ENCODE data around the gene FER1L5.
"Not testable (repeated sequence)": the region's sequence is repeated elsewhere in the genome, so short reads cannot be mapped to it uniquely, and the experiment has no call there.

The FER1L5 gene

DNA sequence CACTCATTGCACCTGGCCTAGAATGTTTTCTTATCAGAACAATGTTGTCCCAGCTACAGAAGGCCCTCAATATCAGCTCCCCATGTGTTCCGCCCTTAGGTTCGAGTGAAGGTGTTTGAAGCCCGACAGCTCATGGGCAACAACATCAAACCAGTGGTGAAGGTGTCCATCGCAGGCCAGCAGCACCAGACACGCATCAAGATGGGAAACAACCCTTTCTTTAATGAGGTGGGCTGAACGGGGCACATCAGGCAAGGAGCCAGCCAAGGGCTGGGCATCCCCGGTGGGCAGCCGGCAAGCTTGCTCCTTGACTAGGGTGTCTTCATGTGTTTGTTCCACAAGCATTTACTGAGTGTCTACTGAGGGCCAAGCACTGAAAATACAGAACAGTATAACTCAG, 9.2 kb downstream of the FER1L5 start:
- no peaks in the 10 kb centered on the region for H4K20me1 ChIP-seq (ENCODE audit: control insufficient read depth, insufficient read depth, low read depth, low read length)
- no peak overlapping the region for H3K4me2 ChIP-seq (ENCODE audit: low read length)
- peaks cover 7% of the 10 kb centered on the region for H3K4me1 ChIP-seq (ENCODE audit: control insufficient read depth, low read length)
- H3K27ac ChIP-seq (ENCODE audit: low read depth, low read length) = no peak overlapping the region
- no peaks in the 10 kb centered on the region for H3K9me2 ChIP-seq (replicated peaks; ENCODE audit: control insufficient read depth, low read length)
- H3K36me3 ChIP-seq (ENCODE audit: control insufficient read depth, low read length) = no peaks in the 10 kb centered on the region
- peaks cover 2% of the 10 kb centered on the region; the same call in 1 of the 2 replicates for H3K27me3 ChIP-seq (ENCODE audit: control insufficient read depth, low read length)
- no peak overlapping the region for H3K4me3 ChIP-seq (ENCODE audit: low read length)
- H3K9me3 ChIP-seq (ENCODE audit: control insufficient read depth, insufficient read depth, low read length) = no peaks in the 10 kb centered on the region
- no peaks in the 10 kb centered on the region for H3F3A ChIP-seq (ENCODE audit: control insufficient read depth, insufficient read depth)
- H3K79me2 ChIP-seq (ENCODE audit: control insufficient read depth, low read length) = no peaks in the 10 kb centered on the region
- no peak for TF ChIP-seq EZH2phosphoT487 (IDR thresholded peaks at IDR 0.05; ENCODE audit: borderline replicate concordance, low read length)
- TF ChIP-seq, protein P1, sequence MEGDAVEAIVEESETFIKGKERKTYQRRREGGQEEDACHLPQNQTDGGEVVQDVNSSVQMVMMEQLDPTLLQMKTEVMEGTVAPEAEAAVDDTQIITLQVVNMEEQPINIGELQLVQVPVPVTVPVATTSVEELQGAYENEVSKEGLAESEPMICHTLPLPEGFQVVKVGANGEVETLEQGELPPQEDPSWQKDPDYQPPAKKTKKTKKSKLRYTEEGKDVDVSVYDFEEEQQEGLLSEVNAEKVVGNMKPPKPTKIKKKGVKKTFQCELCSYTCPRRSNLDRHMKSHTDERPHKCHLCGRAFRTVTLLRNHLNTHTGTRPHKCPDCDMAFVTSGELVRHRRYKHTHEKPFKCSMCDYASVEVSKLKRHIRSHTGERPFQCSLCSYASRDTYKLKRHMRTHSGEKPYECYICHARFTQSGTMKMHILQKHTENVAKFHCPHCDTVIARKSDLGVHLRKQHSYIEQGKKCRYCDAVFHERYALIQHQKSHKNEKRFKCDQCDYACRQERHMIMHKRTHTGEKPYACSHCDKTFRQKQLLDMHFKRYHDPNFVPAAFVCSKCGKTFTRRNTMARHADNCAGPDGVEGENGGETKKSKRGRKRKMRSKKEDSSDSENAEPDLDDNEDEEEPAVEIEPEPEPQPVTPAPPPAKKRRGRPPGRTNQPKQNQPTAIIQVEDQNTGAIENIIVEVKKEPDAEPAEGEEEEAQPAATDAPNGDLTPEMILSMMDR (IDR thresholded peaks at IDR 0.05; ENCODE audit: low read depth, low read length, poor library complexity, severe bottlenecking) = no peak

DNA sequence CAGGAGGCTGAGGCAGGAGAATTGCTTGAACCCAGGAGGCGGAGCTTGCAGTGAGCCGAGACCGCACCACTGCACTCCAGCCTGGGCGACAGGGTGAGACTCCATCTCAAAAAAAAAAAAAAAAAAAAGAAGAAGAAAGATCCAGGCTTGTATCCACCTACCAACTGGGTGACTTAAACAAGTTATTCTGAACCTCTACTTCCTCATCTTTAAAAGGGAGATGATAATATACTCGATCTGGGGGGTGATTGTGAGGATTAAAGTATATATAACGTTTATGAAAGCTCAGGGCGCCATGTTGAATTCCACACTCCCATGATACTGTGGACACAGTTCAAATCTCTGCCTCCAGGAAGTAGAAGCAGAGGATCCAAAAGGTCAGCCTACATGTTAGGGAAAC, 12.2 kb downstream of the FER1L5 start:
- H3K36me3 ChIP-seq (ENCODE audit: control insufficient read depth, low read length); H4K20me1 ChIP-seq (ENCODE audit: control insufficient read depth, insufficient read depth, low read depth, low read length); H3K4me1 ChIP-seq (ENCODE audit: control insufficient read depth, low read length): not testable (repeated sequence)

DNA sequence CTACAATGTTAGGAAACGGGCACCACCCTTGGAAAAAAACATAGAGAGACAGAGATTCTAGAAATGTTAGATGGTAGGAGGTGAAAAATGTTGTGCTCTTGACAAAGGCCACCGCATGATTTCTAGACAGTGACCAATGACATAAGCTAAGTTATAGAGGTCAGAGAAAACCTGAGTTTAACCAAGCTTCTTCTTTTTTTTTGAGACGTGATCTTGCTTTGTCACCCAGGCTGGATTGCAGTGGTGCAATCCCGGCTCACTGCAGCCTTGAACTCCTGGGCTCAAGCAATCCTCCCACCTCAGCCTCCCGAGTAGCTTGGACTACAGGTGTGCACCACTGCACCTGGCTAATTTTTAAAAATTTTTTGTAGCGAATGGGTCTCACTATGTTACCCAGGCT, 13.0 kb downstream of the FER1L5 start:
- TF ChIP-seq, protein P1 (IDR thresholded peaks at IDR 0.05; ENCODE audit: low read depth, low read length, poor library complexity, severe bottlenecking) = no peak
- TF ChIP-seq EZH2phosphoT487 (IDR thresholded peaks at IDR 0.05; ENCODE audit: borderline replicate concordance, low read length) = no peak
- H3K4me3 ChIP-seq (ENCODE audit: low read length) = no peak overlapping the region

More for the DNA sequence above, 12.2 kb downstream of the FER1L5 start:
- not testable (repeated sequence) for H3K4me2 ChIP-seq (ENCODE audit: low read length); H3K9me3 ChIP-seq (ENCODE audit: control insufficient read depth, insufficient read depth, low read length); H3K9me2 ChIP-seq (replicated peaks; ENCODE audit: control insufficient read depth, low read length); H3K79me2 ChIP-seq (ENCODE audit: control insufficient read depth, low read length); H3K27me3 ChIP-seq (ENCODE audit: control insufficient read depth, low read length); H3F3A ChIP-seq (ENCODE audit: control insufficient read depth, insufficient read depth); H3K4me3 ChIP-seq (ENCODE audit: low read length); H3K27ac ChIP-seq (ENCODE audit: low read depth, low read length)

DNA sequence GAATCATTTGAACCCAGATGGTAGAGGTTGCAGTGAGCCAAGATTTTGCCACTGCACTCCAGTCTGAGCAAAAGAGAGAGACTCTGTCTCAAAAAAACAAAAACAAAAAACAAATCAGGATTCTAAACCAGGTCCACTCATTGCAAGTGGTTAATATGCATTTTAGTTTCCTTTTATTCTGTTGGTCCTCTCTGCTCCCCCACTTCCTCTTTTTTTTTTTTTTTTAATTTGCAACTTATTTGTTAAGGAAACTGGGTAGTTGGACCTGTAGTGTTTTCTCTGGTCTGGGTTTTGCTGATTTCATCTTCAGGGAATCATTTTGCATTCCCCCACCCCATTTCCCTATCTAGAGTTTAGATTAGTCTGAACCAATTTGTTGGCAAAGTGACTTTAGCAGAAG, 14.0 kb downstream of the FER1L5 start:
- Histone ChIP-seq H4K20me1 (ENCODE audit: control insufficient read depth, insufficient read depth, low read depth, low read length) (no peaks in the 10 kb centered on the region), H3K36me3 (ENCODE audit: control insufficient read depth, low read length) (no peaks in the 10 kb centered on the region), H3K9me2 (replicated peaks; ENCODE audit: control insufficient read depth, low read length) (no peaks in the 10 kb centered on the region), H3K4me2 (ENCODE audit: low read length) (peak overlapping the region; percentile 37), H3F3A (ENCODE audit: control insufficient read depth, insufficient read depth) (no peaks in the 10 kb centered on the region), H3K27me3 (ENCODE audit: control insufficient read depth, low read length) (peaks cover 2% of the 10 kb centered on the region; the same call in 1 of the 2 replicates), H3K27ac (ENCODE audit: low read depth, low read length) (no peak overlapping the region), H3K4me1 (ENCODE audit: control insufficient read depth, low read length) (peaks cover 7% of the 10 kb centered on the region), H3K9me3 (ENCODE audit: control insufficient read depth, insufficient read depth, low read length) (no peaks in the 10 kb centered on the region), H3K4me3 (ENCODE audit: low read length) (no peak overlapping the region), H3K79me2 (ENCODE audit: control insufficient read depth, low read length) (no peaks in the 10 kb centered on the region)
- TF ChIP-seq, protein P1 (IDR thresholded peaks at IDR 0.05; ENCODE audit: low read depth, low read length, poor library complexity, severe bottlenecking) = no peak
- TF ChIP-seq EZH2phosphoT487 (IDR thresholded peaks at IDR 0.05; ENCODE audit: borderline replicate concordance, low read length) = no peak

More for the DNA sequence above, 13.0 kb downstream of the FER1L5 start:
- Histone ChIP-seq H3K27ac (ENCODE audit: low read depth, low read length) (no peak overlapping the region), H3F3A (ENCODE audit: control insufficient read depth, insufficient read depth) (no peaks in the 10 kb centered on the region), H3K9me2 (replicated peaks; ENCODE audit: control insufficient read depth, low read length) (no peaks in the 10 kb centered on the region), H3K4me2 (ENCODE audit: low read length) (no peak overlapping the region), H3K79me2 (ENCODE audit: control insufficient read depth, low read length) (no peaks in the 10 kb centered on the region), H3K27me3 (ENCODE audit: control insufficient read depth, low read length) (peaks cover 2% of the 10 kb centered on the region; the same call in 1 of the 2 replicates), H3K4me1 (ENCODE audit: control insufficient read depth, low read length) (peaks cover 7% of the 10 kb centered on the region), H3K36me3 (ENCODE audit: control insufficient read depth, low read length) (no peaks in the 10 kb centered on the region), H4K20me1 (ENCODE audit: control insufficient read depth, insufficient read depth, low read depth, low read length) (no peaks in the 10 kb centered on the region), H3K9me3 (ENCODE audit: control insufficient read depth, insufficient read depth, low read length) (no peaks in the 10 kb centered on the region)
